ENCODE data around the gene TMEM209.
"Not testable (repeated sequence)": the region's sequence is repeated elsewhere in the genome, so short reads cannot be mapped to it uniquely, and the experiment has no call there.

TMEM209 gene

DNA sequence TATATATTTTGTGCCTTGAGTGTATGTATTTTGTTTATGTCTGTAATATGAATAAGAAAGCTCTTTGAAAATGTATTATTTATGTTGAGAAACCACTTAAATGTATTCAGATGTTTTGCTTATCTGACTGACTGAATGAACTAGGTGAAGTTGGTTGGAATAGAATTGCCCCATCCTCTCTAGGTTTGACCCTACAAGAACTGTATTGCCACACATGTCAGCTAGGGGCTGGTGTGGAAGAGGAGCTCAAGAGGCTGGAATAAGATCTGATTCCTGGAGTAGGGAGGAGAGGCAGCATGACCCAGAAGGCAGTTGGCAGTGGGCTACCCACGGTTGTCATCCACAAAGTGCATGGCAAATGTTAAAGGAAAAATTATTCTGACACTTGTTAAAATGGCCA lies 11.5 kb upstream of the TMEM209 start:
- no peak for DNase-seq

DNA sequence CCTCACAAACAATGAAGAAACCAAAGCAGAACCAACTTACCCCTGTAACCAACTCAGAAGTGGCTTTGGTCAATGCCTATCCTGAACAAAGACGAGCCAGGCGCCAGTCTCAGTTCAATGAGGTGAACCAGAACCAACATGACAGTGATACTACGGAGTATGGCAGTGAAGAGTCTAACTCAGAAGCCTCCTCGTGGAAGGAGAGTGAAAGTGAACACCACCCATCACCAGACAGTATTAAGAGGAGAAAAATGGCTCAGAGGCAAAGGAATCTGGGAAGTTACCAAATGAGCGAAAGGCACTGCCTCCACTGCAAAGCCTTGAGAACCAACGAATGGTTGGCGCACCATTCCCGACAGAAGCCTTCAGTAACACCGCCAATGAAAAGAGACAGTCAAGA lies 10.8 kb upstream of the TMEM209 start:
- no peak for DNase-seq

DNA sequence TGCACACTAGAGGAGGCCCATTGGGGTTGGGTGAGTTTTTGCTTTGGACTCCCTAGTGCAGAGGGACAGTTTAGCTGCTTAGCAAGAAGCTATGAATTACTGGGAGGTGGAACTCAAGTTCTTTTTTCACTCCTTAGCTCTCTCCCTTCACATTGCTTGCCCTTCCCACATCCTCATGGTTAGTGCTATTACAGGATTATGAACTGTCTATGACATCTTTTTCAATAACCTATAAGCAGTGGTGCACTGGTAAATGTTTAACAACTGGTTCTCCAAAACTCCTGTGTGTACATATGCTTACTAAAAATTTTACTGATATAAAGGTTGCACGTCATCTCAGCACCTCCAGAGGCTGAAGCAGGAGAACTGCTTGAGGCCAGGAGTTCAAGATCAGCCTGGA lies 8.6 kb upstream of the TMEM209 start:
- DNase-seq = no peak

- DNase-seq = no peak
Measured at GRCh38 chr7:130210181-130210935, 5.2 kb upstream of the TMEM209 start.

GRCh38 chr7:130208516-130208915 lies 3.3 kb upstream of the TMEM209 start:
- no peak for DNase-seq

- DNase-seq = peak; percentile 11
Measured at GRCh38 chr7:130207642-130208041, 2.4 kb upstream of the TMEM209 start, which contains the start of gene SSMEM1. TSS of gene SSMEM1 (plus strand) at chr7:130207860. CDS start at chr7:130207911, 51 bp downstream.

GRCh38 chr7:130207033-130207432 lies 1.8 kb upstream of the TMEM209 start:
- peak; percentile 19 for DNase-seq

DNA sequence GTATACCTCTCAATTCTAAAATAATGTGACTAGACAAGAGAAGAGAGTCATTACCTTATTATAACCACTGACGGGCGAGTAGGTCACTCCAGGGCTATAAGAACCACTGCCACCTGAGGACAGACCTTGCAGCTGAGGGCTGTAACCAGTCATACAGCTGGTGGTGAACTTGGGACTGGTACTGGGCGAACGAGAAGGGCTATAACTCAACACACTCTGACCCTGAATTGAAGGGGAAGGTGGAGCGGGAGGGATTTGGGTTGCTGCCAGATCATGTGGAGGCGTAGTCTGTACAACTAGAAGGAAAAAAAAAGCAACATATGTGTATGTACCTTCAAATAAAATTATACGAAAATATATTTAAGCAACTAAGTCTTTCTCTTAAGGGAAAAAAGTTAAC lies 3.4 kb downstream of the TMEM209 start:
- peak; percentile 49 for DNase-seq

DNA sequence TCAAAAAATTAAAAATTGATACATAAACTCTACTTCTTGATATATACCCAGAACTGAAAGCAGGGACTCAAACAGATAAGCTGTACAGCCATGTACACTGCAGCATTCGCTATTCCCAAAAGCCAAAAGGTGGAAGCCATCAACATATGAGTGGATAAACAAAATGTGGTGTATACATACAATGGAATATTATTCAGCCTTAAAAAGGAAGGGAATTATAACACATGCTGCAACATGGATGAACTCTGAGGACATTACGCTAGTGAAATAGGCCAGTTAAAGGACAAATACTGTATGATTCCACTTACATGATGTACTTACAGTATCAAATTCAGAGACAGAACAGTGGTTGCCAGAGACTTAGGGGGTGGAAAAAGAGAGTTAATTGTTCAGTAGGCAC lies 8.1 kb downstream of the TMEM209 start:
- DNase-seq = no peak

DNA sequence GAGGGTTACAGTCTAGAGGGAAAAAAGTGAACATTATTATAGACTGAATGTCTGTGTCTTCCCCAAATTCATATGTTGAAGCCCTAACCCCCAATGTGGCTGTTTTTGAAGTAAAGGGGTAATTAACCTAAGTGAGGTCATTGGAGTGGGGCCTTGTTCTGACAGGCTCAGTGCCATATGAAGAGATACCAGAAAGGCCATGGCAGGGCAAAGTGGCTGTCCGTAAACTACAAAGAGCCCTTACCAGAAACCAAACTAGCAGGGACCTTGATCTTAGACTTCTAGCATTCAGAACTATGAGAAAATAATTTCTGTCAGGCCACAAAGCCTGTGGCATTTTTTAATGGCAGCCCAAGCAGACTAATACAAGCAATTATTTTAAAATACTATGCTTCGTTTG lies 8.7 kb downstream of the TMEM209 start:
- DNase-seq = no peak

DNA sequence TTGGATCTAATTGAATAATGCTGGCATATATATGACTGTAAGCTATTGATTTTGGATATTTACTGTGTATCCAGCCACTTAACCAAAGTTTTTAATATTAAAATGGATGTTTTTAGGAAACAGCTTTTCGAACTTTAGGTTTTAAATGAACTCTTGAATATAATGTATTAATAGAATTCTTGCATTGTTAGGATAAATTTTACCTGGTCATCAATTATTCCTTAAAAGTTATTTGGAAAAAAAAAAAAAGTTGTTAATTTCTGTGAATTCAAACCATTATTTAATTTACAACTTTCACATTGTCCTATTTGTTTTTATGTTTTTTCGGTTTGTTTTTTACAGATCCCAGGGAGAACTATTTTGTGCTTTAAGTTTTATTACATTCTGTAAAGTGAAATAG lies 9.8 kb downstream of the TMEM209 start:
- DNase-seq = no peak

DNA sequence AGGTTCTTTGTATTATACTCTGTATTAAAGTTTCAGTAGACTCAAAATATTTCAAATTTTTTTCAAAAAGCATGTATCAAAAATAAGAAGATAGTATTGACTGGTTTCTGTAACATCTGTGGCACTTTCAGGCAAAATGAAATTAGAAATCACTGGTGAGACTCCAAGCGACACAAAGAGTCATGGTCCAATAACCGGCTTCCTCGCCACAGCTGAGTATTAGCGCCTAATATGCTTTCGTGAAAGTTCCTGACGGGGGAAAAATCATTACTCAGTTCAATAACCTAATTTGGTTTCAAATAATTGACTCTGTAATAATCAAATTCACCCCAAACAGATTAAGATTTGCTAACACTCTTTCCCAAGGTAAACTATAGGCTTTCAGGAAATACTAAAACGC lies 13.4 kb downstream of the TMEM209 start:
- no peak for DNase-seq

GRCh38 chr7:130189343-130189742 lies 15.9 kb downstream of the TMEM209 start:
- DNase-seq = no peak

GRCh38 chr7:130187360-130187759 lies 17.8 kb downstream of the TMEM209 start:
- DNase-seq = peak; percentile 55

DNA sequence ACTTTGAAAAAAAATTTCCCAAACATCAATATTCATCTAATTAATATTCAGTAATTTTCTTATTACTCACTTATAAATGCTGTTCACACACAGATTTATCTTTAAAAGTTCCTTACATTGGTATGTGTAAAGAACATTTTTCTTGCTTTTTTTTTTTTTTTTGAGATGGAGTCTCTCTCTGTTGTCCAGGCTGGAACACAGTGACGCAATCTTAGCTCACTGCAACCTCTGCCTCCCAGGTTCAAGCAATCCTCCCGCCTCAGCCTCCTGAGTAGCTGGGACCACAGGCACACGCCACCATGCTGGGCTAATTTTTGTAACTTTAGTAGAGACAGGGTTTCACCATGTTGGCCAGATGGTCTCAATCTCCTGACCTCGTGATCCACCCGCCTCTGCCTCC lies 20.9 kb downstream of the TMEM209 start:
- DNase-seq = not testable (repeated sequence)

- no peak for DNase-seq
Measured at GRCh38 chr7:130182990-130183389, 22.2 kb downstream of the TMEM209 start.

DNA sequence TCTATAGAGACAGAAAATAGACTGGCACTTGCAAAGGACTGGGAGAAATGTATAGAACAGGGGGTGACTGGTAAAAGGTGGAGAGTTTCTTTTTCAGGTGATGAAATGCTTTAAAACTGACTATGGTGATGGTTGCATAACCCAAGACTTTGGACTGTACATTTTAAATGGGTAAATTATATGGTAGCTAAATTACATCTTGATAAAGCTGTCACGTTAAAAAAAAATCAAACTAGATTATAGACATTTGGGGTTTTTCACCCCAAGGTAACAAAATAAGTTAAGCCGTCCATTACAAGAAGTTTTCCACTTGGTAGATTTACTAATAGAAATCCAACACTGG lies 24.0 kb downstream of the TMEM209 start:
- no peak for DNase-seq

DNA sequence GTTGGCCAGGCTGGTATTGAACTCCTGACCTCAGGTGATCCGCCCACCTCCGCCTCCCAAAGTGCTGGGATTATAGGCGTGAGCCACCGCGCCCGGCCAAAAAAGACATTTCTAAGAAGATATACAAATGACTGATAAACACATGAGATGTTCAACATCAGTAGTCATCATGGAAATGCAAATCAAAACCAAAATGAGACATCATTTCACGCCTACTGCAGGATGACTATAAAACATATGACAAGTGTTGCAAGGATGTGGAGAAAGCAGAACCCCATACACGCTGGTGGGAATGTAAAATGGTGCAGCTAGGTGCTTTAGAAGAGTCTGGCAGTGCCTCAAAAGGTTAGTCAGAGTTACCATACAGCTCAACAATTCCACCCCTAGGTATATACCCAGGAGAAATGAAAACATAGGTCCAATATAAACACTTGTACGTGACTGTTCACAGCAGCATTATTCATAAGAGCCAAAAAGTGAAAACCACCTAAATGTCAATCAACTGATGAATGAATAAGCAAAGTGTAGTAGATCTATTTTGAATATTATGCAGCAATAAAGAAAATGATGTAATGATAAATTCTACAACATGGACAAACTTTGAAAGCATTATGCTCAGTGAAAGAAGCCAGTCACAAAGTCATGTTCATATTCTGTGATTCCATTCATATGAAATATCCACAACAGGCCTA lies 24.5 kb downstream of the TMEM209 start:
- no peak for DNase-seq

GRCh38 chr7:130179631-130180030 lies 25.6 kb downstream of the TMEM209 start:
- DNase-seq = no peak

DNA sequence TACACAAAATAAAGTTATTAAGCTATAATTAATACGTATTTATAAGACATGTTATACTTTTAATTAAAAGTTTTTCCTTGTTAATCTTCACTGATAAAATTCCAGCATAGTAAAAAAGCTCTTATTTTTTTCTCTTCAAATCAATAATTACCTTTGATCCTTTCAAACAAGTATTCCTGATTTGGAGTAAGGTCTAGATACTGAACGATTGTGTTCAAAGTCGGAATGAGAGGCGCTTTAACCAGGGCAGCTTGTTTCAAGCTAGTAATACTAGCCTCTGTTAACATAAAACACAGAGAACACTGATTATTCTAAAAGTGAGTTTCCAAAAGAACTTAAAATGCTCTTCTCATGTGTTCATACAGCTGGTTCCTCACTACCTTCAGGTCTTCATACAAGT lies 27.0 kb downstream of the TMEM209 start:
- DNase-seq = no peak

DNA sequence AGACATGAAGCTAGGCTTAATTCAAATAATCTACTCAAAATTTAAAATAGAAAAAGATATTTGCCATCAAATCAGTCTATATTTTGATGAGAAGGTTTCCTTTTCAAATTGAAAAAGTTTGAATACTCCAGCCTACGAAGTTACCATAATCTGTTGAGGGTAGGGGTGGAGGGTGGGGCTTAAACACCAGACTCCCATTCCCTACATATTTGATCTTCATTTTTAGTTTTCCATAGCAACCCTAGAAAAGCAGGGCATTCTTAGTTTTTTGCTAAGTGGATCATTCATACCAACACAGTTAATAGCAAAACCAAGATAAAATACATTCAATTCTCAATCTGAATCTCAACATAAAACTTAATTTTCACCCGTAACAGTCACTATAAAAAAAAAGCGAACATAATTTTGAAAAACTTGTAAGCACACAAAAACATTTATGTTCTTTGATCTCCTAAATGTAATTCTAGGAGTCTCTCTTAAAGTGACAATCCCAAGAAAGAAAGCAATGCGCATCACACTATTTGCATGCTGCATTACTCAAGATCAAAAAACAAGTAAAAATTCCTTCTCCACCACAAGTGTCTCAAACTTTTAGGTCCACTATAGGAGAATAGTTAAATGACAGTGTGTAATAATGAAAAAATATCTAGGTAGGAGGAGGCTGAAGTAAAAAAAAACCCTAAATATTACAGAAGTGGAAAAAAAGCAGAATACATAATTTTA lies 30.8 kb downstream of the TMEM209 start:
- no peak for DNase-seq

DNA sequence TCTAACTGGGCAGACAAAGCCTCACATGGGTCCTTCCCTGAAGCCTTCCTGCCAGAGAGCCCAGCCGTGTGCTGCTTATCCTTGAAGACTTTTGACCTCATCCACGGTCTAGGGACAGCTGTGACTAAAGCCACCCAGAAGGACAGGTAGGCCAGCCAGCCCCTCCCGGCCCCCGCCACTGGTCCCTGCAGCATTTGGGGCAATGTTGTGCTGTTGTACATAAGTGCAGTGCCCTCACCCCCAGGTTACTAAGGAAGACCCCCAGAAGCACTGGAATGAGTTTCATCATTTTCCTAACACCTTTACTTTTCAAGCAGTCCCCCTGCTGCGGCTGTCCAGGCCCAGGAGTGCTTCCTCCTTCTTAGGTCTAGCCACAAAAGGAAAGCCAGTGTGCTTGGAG lies 43.0 kb downstream of the TMEM209 start:
- no peak for DNase-seq

GRCh38 chr7:130160455-130160854 lies 44.8 kb downstream of the TMEM209 start:
- DNase-seq = no peak

GRCh38 chr7:130160023-130160422 lies 45.2 kb downstream of the TMEM209 start:
- no peak for DNase-seq
